HepG2 (cell line): ENCODE measurements around the gene CYP2A13. TPM values are rescaled to one million over a fixed set of nuclear protein-coding genes. Genes with fewer than 3 reads are reported as not detected.
A peak's percentile ranks its signal among the peaks of the same experiment; 100 is the strongest.

Experiments
- ATAD3A ChIP-seq: sonication (generic); formaldehyde crosslinking; IDR thresholded peaks from 2 replicates; pipeline ENCODE4 v1.4.0; 2020; ENCODE audit warnings: missing genetic modification reagents
- ATF1 ChIP-seq: IDR thresholded peaks from 2 replicates; pipeline ENCODE4 v1.6.1; 2016; ENCODE audit warnings: mild to moderate bottlenecking, control low read depth
- DNMT1 ChIP-seq: sonication (generic); formaldehyde crosslinking; IDR thresholded peaks from 2 replicates; pipeline ENCODE4 v1.5.1; 2020; ENCODE audit warnings: mild to moderate bottlenecking, missing genetic modification reagents
- EP300 ChIP-seq, 3 experiments: sonication (generic) in 1 of 3; formaldehyde crosslinking in 1 of 3; IDR thresholded peaks; 2 replicates each; pipeline versions ENCODE4 v1.5.1 to v1.6.1; 2011 to 2020; ENCODE audit warnings: low read depth in 2 of 3, low read length in 2 of 3, borderline replicate concordance in 1 of 3, improper control_type of control experiment in 1 of 3, mild to moderate bottlenecking in 1 of 3, missing genetic modification reagents in 1 of 3, moderate library complexity in 1 of 3
- FOSL1 ChIP-seq: sonication (generic); formaldehyde crosslinking; IDR thresholded peaks from 2 replicates; pipeline ENCODE4 v1.9.0; 2021; ENCODE audit warnings: missing genetic modification reagents, borderline replicate concordance
- GATA4 ChIP-seq: sonication (generic); IDR thresholded peaks from 2 replicates; pipeline ENCODE4 v1.6.1; 2016; ENCODE audit warnings: antibody characterized with exemption, low read depth, borderline replicate concordance
- HCFC1 ChIP-seq: fragments of 150-350 bp; IDR thresholded peaks from 2 replicates; pipeline ENCODE4 v1.6.1; 2014; ENCODE audit warnings: low read depth, low read length
- MLLT10 ChIP-seq: sonication (generic); formaldehyde crosslinking; IDR thresholded peaks from 2 replicates; pipeline ENCODE4 v1.4.0; 2020; ENCODE audit warnings: missing genetic modification reagents
- NFYB ChIP-seq: sonication (generic); formaldehyde crosslinking; IDR thresholded peaks from 2 replicates; pipeline ENCODE4 v1.4.0; 2020; ENCODE audit warnings: missing genetic modification reagents
- NFYC ChIP-seq: IDR thresholded peaks from 2 replicates; pipeline ENCODE4 v1.6.1; 2016; ENCODE audit warnings: missing genetic modification reagents, missing compliant biosample characterization
- REL ChIP-seq: sonication (generic); formaldehyde crosslinking; conservative IDR thresholded peaks from 2 replicates; pipeline ENCODE4 v1.8.0; 2022; ENCODE audit warnings: mild to moderate bottlenecking, missing genetic modification reagents, moderate library complexity
- RXRB ChIP-seq: IDR thresholded peaks from 2 replicates; pipeline ENCODE4 v1.6.1; 2016; ENCODE audit warnings: borderline replicate concordance, missing genetic modification reagents, missing compliant biosample characterization
- SMAD1 ChIP-seq: sonication (generic); formaldehyde crosslinking; IDR thresholded peaks from 2 replicates; pipeline ENCODE4 v1.4.0; 2020; ENCODE audit warnings: missing genetic modification reagents, low read depth, mild to moderate bottlenecking, borderline replicate concordance
- SNRNP70 ChIP-seq: fragments of 200-400 bp; formaldehyde crosslinking; IDR thresholded peaks from 2 replicates; pipeline ENCODE4 v1.6.1; 2017; ENCODE audit warnings: mild to moderate bottlenecking, low read depth, low read length, moderate library complexity
- SOX13 ChIP-seq, 3 experiments: fragments of 450-650 bp in 1 of 3; sonication (generic) in 1 of 3; formaldehyde crosslinking in 1 of 3; IDR thresholded peaks in 2 of 3; conservative IDR thresholded peaks in 1 of 3; 2 replicates each; pipeline versions ENCODE4 v1.5.0 to v1.6.1; 2016 to 2020; ENCODE audit warnings: antibody characterized with exemption in 1 of 3, mild to moderate bottlenecking in 1 of 3, missing compliant biosample characterization in 1 of 3, missing genetic modification reagents in 1 of 3, moderate library complexity in 1 of 3
- SRY ChIP-seq: sonication (generic); formaldehyde crosslinking; IDR thresholded peaks from 2 replicates; pipeline ENCODE4 v1.8.0; 2022; ENCODE audit warnings: mild to moderate bottlenecking, missing genetic modification reagents
- THAP11 ChIP-seq: IDR thresholded peaks from 2 replicates; pipeline ENCODE4 v1.6.1; 2016; ENCODE audit warnings: missing biosample characterization, missing genetic modification reagents
- U2AF2 ChIP-seq: fragments of 200-400 bp; formaldehyde crosslinking; IDR thresholded peaks from 2 replicates; pipeline ENCODE4 v1.6.1; 2017; ENCODE audit warnings: low read depth, mild to moderate bottlenecking, low read length
- ZBTB14 ChIP-seq: sonication (generic); formaldehyde crosslinking; IDR thresholded peaks from 2 replicates; pipeline ENCODE4 v1.4.0; 2020; ENCODE audit warnings: missing genetic modification reagents
- ZFP1 ChIP-seq: IDR thresholded peaks from 2 replicates; pipeline ENCODE4 v1.6.1; 2016
- ZNF263 ChIP-seq: sonication (generic); formaldehyde crosslinking; IDR thresholded peaks from 2 replicates; pipeline ENCODE4 v1.4.0; 2020; ENCODE audit warnings: missing genetic modification reagents
- ZNF331 ChIP-seq: sonication (generic); formaldehyde crosslinking; IDR thresholded peaks from 2 replicates; pipeline ENCODE4 v1.4.0; 2020; ENCODE audit warnings: missing genetic modification reagents
- ZNF746 ChIP-seq: sonication (generic); formaldehyde crosslinking; IDR thresholded peaks from 2 replicates; pipeline ENCODE4 v1.8.0; 2022; ENCODE audit warnings: mild to moderate bottlenecking, missing genetic modification reagents
- ZNF788 ChIP-seq: sonication (generic); formaldehyde crosslinking; IDR thresholded peaks from 2 replicates; pipeline ENCODE4 v1.5.0; 2020; ENCODE audit warnings: mild to moderate bottlenecking, missing genetic modification reagents, borderline replicate concordance
- ZSCAN30 ChIP-seq: sonication (generic); formaldehyde crosslinking; IDR thresholded peaks from 2 replicates; pipeline ENCODE4 v1.5.0; 2020; ENCODE audit warnings: mild to moderate bottlenecking, missing genetic modification reagents
- polyA plus RNA-seq, 8 experiments: library from polyadenylated mRNA; depleted of rRNA in 3 of 8; stranded (reverse) in 7 of 8; unstranded in 1 of 8; fragments of >200 nt; fragmentation: Illumina TruSeq in 4 of 8; extraction: Trizol in 4 of 8; gene quantifications; 2 replicates each; pipeline versions ENCODE4 v1.2.1 to v1.2.3, GENCODE V29; 2011 to 2016; ENCODE audit warnings: low read depth in 4 of 8, missing spikeins in 1 of 8, mixed read lengths in 1 of 8; ENCODE audit not compliant: insufficient read depth in 1 of 8
- total RNA-seq, 5 experiments: library from RNA; depleted of rRNA; stranded (reverse); fragments of >200 nt; fragmentation: Illumina TruSeq; extraction: Trizol; gene quantifications; 2 replicates each; pipeline ENCODE4 v1.2.3, GENCODE V29; 2016; ENCODE audit warnings: low read depth in 1 of 5
- TF ChIP-seq, protein P1 (sequence below): sonication (generic); formaldehyde crosslinking; IDR thresholded peaks from 2 replicates; pipeline ENCODE4 v1.4.0; 2020; ENCODE audit warnings: mild to moderate bottlenecking, missing genetic modification reagents
- TF ChIP-seq, protein P2 (sequence below): sonication (generic); formaldehyde crosslinking; IDR thresholded peaks from 2 replicates; pipeline ENCODE4 v1.5.1; 2020; ENCODE audit warnings: missing genetic modification reagents, mild to moderate bottlenecking, borderline replicate concordance
- TF ChIP-seq, protein P3 (sequence below): IDR thresholded peaks from 2 replicates; pipeline ENCODE4 v1.6.1; 2016; ENCODE audit warnings: missing compliant biosample characterization, missing genetic modification reagents, borderline replicate concordance

Gene CYP2A13
- total and polyA plus RNA-seq, 2 of the 13 experiments (the other 11 are each of a cell fraction or from before 2014, with no cell fraction given), result not detected

DNA sequence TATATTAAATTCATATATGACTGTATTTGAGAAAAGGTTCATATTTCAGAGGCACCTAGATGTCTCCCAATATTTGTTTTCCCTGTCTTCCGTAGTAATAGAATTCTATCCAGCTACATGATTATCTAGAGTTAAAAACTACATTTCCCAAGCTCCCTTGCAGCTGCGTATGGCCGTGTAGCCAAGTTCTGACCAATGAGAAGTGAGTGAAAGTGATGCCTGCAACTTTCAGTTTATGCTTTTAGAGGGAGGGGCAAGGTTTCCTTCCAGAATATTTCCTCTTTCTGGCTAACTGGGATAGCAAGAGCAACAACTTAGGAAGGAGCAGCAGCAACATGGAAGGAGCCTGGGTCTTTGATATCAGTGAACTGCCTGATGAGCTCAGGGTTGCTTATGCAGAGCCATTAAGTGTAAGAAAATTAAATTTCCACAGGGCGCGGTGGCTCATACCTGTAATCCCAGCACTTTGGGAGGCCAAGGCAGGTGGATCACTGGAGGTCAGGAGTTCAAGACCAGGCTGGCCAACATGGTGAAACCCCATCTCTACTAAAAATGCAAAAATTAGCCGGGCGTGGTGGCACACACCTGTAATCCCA is 23.2 kb upstream of the CYP2A13 start (continued):
- no peak for TF ChIP-seq MLLT10
- no peak for TF ChIP-seq ZBTB14 (CRISPR knock-in tag)
- no peak for TF ChIP-seq ZNF788 (CRISPR knock-in tag)
- TF ChIP-seq ZNF331 (CRISPR knock-in tag), result no peak
- TF ChIP-seq FOSL1, result no peak
- TF ChIP-seq GATA4, result no peak
- TF ChIP-seq, protein P1, sequence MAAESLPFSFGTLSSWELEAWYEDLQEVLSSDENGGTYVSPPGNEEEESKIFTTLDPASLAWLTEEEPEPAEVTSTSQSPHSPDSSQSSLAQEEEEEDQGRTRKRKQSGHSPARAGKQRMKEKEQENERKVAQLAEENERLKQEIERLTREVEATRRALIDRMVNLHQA (CRISPR knock-in tag), result no peak
- TF ChIP-seq SNRNP70, result no peak
- no peak for TF ChIP-seq DNMT1 (CRISPR knock-in tag)
- TF ChIP-seq EP300 (IDR thresholded peaks at IDR 0.05; ENCODE audit: low read depth in 2 of 2, low read length in 2 of 2), result no peak
- no peak for TF ChIP-seq EP300 (CRISPR knock-in tag; IDR thresholded peaks at IDR 0.05; ENCODE audit: borderline replicate concordance)
- TF ChIP-seq SMAD1 (CRISPR knock-in tag), result no peak
- TF ChIP-seq REL (CRISPR knock-in tag), result no peak
- peak; percentile 94 for TF ChIP-seq THAP11 (CRISPR knock-in tag)
- no peak for TF ChIP-seq ZNF263 (CRISPR knock-in tag)
- no peak for TF ChIP-seq RXRB (CRISPR knock-in tag)
- TF ChIP-seq NFYB (CRISPR knock-in tag), result peak; percentile 76
- TF ChIP-seq, protein P2, sequence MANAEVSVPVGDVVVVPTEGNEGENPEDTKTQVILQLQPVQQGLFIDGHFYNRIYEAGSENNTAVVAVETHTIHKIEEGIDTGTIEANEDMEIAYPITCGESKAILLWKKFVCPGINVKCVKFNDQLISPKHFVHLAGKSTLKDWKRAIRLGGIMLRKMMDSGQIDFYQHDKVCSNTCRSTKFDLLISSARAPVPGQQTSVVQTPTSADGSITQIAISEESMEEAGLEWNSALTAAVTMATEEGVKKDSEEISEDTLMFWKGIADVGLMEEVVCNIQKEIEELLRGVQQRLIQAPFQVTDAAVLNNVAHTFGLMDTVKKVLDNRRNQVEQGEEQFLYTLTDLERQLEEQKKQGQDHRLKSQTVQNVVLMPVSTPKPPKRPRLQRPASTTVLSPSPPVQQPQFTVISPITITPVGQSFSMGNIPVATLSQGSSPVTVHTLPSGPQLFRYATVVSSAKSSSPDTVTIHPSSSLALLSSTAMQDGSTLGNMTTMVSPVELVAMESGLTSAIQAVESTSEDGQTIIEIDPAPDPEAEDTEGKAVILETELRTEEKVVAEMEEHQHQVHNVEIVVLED, result no peak
- no peak for TF ChIP-seq SRY (CRISPR knock-in tag)
- TF ChIP-seq ZNF746 (CRISPR knock-in tag), result no peak
- TF ChIP-seq ATF1 (CRISPR knock-in tag), result peak; percentile 56
- no peak for TF ChIP-seq ZFP1 (CRISPR knock-in tag)
- TF ChIP-seq U2AF2, result no peak
- peak; percentile 74 for TF ChIP-seq NFYC
- no peak for TF ChIP-seq ATAD3A (CRISPR knock-in tag)
- TF ChIP-seq HCFC1, result no peak
- TF ChIP-seq, protein P3, sequence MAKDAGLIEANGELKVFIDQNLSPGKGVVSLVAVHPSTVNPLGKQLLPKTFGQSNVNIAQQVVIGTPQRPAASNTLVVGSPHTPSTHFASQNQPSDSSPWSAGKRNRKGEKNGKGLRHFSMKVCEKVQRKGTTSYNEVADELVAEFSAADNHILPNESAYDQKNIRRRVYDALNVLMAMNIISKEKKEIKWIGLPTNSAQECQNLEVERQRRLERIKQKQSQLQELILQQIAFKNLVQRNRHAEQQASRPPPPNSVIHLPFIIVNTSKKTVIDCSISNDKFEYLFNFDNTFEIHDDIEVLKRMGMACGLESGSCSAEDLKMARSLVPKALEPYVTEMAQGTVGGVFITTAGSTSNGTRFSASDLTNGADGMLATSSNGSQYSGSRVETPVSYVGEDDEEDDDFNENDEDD (CRISPR knock-in tag), result no peak
- no peak for TF ChIP-seq SOX13 (IDR thresholded peaks at IDR 0.05)
- no peak for TF ChIP-seq SOX13 (CRISPR knock-in tag; conservative IDR thresholded peaks at IDR 0.05 in 1 of 2, IDR thresholded peaks at IDR 0.05 in 1 of 2)
- no peak for TF ChIP-seq ZSCAN30 (CRISPR knock-in tag)
